Heart left ventricle (tissue), 16 donors: Measurements from ENCODE around the gene DNAJC27. TPM values are rescaled to one million over a fixed set of nuclear protein-coding genes. Genes with fewer than 3 reads are reported as not detected.

Experiments
- ATAC-seq, 4 donors: fragments of 200-7000 bp; cut with Tn5 transposase; one replicate each; pipeline ENCODE4 v1.9.1; 2020 to 2022; ENCODE audit warnings: moderate library complexity in 4 of 4, mild to moderate bottlenecking in 3 of 4, moderate number of reproducible peaks in 1 of 4
- DNase-seq, 5 donors: peaks; one replicate each; pipeline ENCODE4 v3.0.0-alpha.2; 2020
- H3K27ac ChIP-seq, 12 donors: fragments of 200-600 bp; sonication (generic) in 4 of 12; one replicate each; pipeline versions ENCODE4 v1.5.0 to v1.8.0; 2016 to 2022; ENCODE audit warnings: mild to moderate bottlenecking in 2 of 12
- H3K27me3 ChIP-seq, 9 donors: fragments of 200-600 bp; sonication (generic) in 2 of 9; one replicate each; pipeline versions ENCODE4 v1.5.1 to v1.8.0; 2016 to 2022; ENCODE audit warnings: mild to moderate bottlenecking in 3 of 9
- H3K36me3 ChIP-seq, 9 donors: fragments of 200-600 bp; sonication (generic) in 2 of 9; one replicate each; pipeline versions ENCODE4 v1.5.0 to v1.8.0; 2018 to 2022; ENCODE audit warnings: mild to moderate bottlenecking in 2 of 9
- H3K4me1 ChIP-seq, 12 donors: fragments of 200-600 bp; sonication (generic) in 4 of 12; one replicate each; pipeline versions ENCODE4 v1.5.0 to v1.8.0; 2016 to 2022; ENCODE audit warnings: mild to moderate bottlenecking in 3 of 12
- H3K4me3 ChIP-seq, 12 donors: fragments of 200-600 bp; sonication (generic) in 4 of 12; one replicate each; pipeline versions ENCODE4 v1.5.0 to v1.8.0; 2017 to 2022; ENCODE audit warnings: mild to moderate bottlenecking in 9 of 12, moderate library complexity in 4 of 12
- H3K9me3 ChIP-seq, 12 donors: fragments of 200-600 bp; sonication (generic) in 4 of 12; one replicate each; pipeline versions ENCODE4 v1.5.0 to v1.8.0; 2016 to 2022; ENCODE audit warnings: mild to moderate bottlenecking in 1 of 12
- CTCF ChIP-seq, 12 donors: fragments of 200-600 bp; sonication (generic) in 4 of 12; IDR thresholded peaks; one replicate each; pipeline versions ENCODE4 v1.5.0 to v1.8.0; 2018 to 2022; ENCODE audit warnings: antibody characterized with exemption in 12 of 12, mild to moderate bottlenecking in 5 of 12
- POLR2A ChIP-seq, 2 donors: fragments of 450-650 bp; IDR thresholded peaks; one replicate each; pipeline ENCODE4 v1.6.1; 2017; ENCODE audit warnings: antibody characterized with exemption in 2 of 2, mild to moderate bottlenecking in 2 of 2, moderate library complexity in 2 of 2
- whole genome bisulfite sequencing, 4 donors: extraction: QIAGEN DNeasy Blood & Tissue Kit in 2 of 4; methylation state at CpG; one replicate each; pipeline versions ENCODE4 v1.1.5 to v1.1.7; 2013 to 2018; 5-methylcytosine and 5-hydroxymethylcytosine counted together
- intact Hi-C, 10 donors: fragments of 100-400 bp; cut with DNase I; formaldehyde crosslinking; loops; one replicate each; pipeline versions ENCODE4 v1.11.1 to v1.14.2; 2022
- polyA plus RNA-seq, 2 donors: library from polyadenylated mRNA; stranded (reverse); fragments of 200-250 nt; gene quantifications; one replicate each; pipeline ENCODE4 v1.2.3, GENCODE V29; 2013
- total RNA-seq, 9 donors: library from RNA; depleted of rRNA in 2 of 9; stranded (reverse); fragments of >200 nt in 2 of 9; fragmentation: NEBNext Ultra II Directional in 3 of 9; extraction: Animal tissue kit (Norgen Biotek cat#: 25700) in 3 of 9; gene quantifications; one replicate each; pipeline versions ENCODE4 v1.1.0 to v1.2.4, GENCODE V29; 2016 to 2023
- donor health status: ischemic (EF 13 %, LVEDD 7.1; RV severe dilation, severe dysfunction).
- donor health status: healthy with polysubstance abuse.
- donor health status: DM: no; HTN: yes; CAD: no.
- donor health status: DM: no; HTN: no; CAD: no.
- donor health status: ischemic (EF 25% LVEDD 6.9; RV normal size, moderate dysfunction).
- donor health status: ischemic (EF 25% LVEDD 5.7; RV mildly dilated, moderate dysfunction).
- donor health status: healthy.
- donor health status: DM: yes; HTN: yes; CAD: no.
- donor health status: ischemic (EF 35%, LVEDD 5.7; RV mildly dilated, moderate dysfunction).
- donor health status: nonischemic (EF 11% LVEDD 7.7; RV severe dilation, severe dysfunction).
- donor health status: DM: yes; HTN: yes; CAD: no.
- donor health status: PGD.
- donor health status: ischemic (EF 29% LVEDD 5.4; RV normal size, mild dysfunction).
- donor health status: nonischemic (EF 23%, LVEDD 6.1; RV moderate dilation, normal function).

Gene DNAJC27
- total and polyA plus RNA-seq, 11 donors, result 4.3 to 13.6 (median 8.7) TPM

GRCh38 chr2:24947561-24948157 is 24.1 kb downstream of the DNAJC27 start:
- Histone ChIP-seq H3K4me3 (no peak overlapping the region), H3K27ac (no peak overlapping the region)

DNA sequence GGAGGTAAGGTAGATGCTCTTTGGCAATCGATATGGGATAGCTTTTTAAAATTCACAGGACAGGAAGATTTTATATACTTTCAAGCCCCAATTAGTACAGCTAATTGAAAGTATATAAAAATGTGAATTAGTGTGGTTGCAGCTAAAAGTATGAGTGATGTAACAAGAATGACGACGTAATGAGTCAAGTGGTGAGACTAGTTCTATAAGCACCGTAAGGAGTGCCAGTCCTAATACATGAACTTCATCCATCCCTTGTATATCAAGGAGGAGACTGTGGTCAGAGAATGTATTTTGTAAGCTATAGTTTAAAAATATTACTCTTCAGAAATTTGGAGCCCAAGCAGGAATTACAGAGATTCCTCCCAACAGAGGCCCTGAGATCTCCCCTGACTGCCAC is 25.8 kb downstream of the DNAJC27 start:
- H3K4me1 ChIP-seq, result peaks cover 0 to 14% (median 0%) of the 10 kb centered on the region in 12 donors
- TF ChIP-seq POLR2A (IDR thresholded peaks at IDR 0.05) (no peak), CTCF (IDR thresholded peaks at IDR 0.05) (no peak)
- DNase-seq (no peak), ATAC-seq (no peak)
- H3K4me3 ChIP-seq, result no peak overlapping the region
- peaks cover 0 to 70% (median 52%) of the 10 kb centered on the region in 9 donors for H3K36me3 ChIP-seq
- intact Hi-C loops, result no loop called here
- WGBS, 4 donors, result 95 to 96% (median 95%) methylated on average over 4 of the region's 4 CpGs
- no peaks in the 10 kb centered on the region for H3K9me3 ChIP-seq
- H3K27me3 ChIP-seq, result no peaks in the 10 kb centered on the region
- no peak overlapping the region for H3K27ac ChIP-seq

More at GRCh38 chr2:24947561-24948157, 24.1 kb downstream of the DNAJC27 start:
- Histone ChIP-seq H3K36me3 (peaks cover 0 to 87% (median 70%) of the 10 kb centered on the region in 9 donors), H3K27me3 (no peaks in the 10 kb centered on the region), H3K4me1 (peaks cover 0 to 14% (median 0%) of the 10 kb centered on the region in 12 donors), H3K9me3 (no peaks in the 10 kb centered on the region)
- no peak for DNase-seq
- no peak for ATAC-seq
- TF ChIP-seq POLR2A (IDR thresholded peaks at IDR 0.05) (no peak), CTCF (IDR thresholded peaks at IDR 0.05) (no peak)
- intact Hi-C loops, result no loop called here
- WGBS, 4 donors, result 74 to 88% (median 78%) methylated on average over 3 of the region's 3 CpGs

- Histone ChIP-seq H3K27me3 (no peaks in the 10 kb centered on the region), H3K9me3 (no peaks in the 10 kb centered on the region), H3K36me3 (peaks cover 0 to 48% (median 32%) of the 10 kb centered on the region in 9 donors), H3K4me1 (peaks cover 0 to 10% (median 0%) of the 10 kb centered on the region in 12 donors), H3K27ac (no peak overlapping the region), H3K4me3 (no peak overlapping the region)
- ATAC-seq (no peak), DNase-seq (no peak)
- WGBS, 4 donors, result 86 to 92% (median 87%) methylated on average over 7 of the region's 7 CpGs
- TF ChIP-seq CTCF (IDR thresholded peaks at IDR 0.05) (no peak), POLR2A (IDR thresholded peaks at IDR 0.05) (no peak)
- intact Hi-C loops, result no loop called here
These were observed 28.2 kb downstream of the DNAJC27 start for GRCh38 chr2:24943427-24944053.

GRCh38 chr2:24939353-24939752 is 32.4 kb downstream of the DNAJC27 start:
- H3K9me3 ChIP-seq, result no peaks in the 10 kb centered on the region
- DNase-seq (no peak), ATAC-seq (no peak)
- H3K27me3 ChIP-seq, result no peaks in the 10 kb centered on the region
- H3K4me3 ChIP-seq, result no peak overlapping the region
- intact Hi-C loops, result no loop called here
- WGBS, 4 donors, result 73 to 89% (median 82%) methylated on average over 6 of the region's 6 CpGs
- H3K36me3 ChIP-seq, result peaks cover 0 to 11% (median 0%) of the 10 kb centered on the region in 9 donors
- no peak for TF ChIP-seq POLR2A (IDR thresholded peaks at IDR 0.05)
- TF ChIP-seq CTCF (IDR thresholded peaks at IDR 0.05), result no peak
- H3K4me1 ChIP-seq, result no peaks in the 10 kb centered on the region
- H3K27ac ChIP-seq, result no peak overlapping the region
